Prostate gland (tissue), 2 donors: ENCODE data around the gene NSD2. TPM values are rescaled to one million over a fixed set of nuclear protein-coding genes. Genes with fewer than 3 reads are reported as not detected.
"Not testable (repeated sequence)": the region's sequence is repeated elsewhere in the genome, so short reads cannot be mapped to it uniquely, and the experiment has no call there.

Experiments used
- DNase-seq: peaks from one replicate; pipeline ENCODE4 v3.0.0-alpha.2; 2019; ENCODE audit warnings: low spot score
- H3K27ac ChIP-seq, 2 donors: fragments of 200-600 bp; sonication (generic); 2 replicates each; pipeline ENCODE4 v1.5.1; 2017 to 2019
- H3K27me3 ChIP-seq: fragments of 200-600 bp; sonication (generic); replicated peaks from 2 replicates; pipeline ENCODE4 v1.5.1; 2019; ENCODE audit not compliant: insufficient read depth
- H3K36me3 ChIP-seq, 2 donors: fragments of 200-600 bp; sonication (generic); 1 replicate in 1 of 2; 2 replicates in 1 of 2; pipeline versions ENCODE4 v1.5.1 to v1.8.1; 2017 to 2019
- H3K4me1 ChIP-seq: fragments of 200-600 bp; sonication (generic); replicated peaks from 2 replicates; pipeline ENCODE4 v1.5.1; 2019
- H3K4me3 ChIP-seq, 2 donors: fragments of 200-600 bp; sonication (generic); 2 replicates each; pipeline ENCODE4 v1.5.1; 2017 to 2019
- H3K9me3 ChIP-seq: fragments of 200-600 bp; sonication (generic); 2 replicates; pipeline ENCODE4 v1.5.1; 2017
- CTCF ChIP-seq, 4 experiments: fragments of 200-600 bp in 2 of 4; fragments of 450-650 bp in 2 of 4; sonication (generic) in 2 of 4; IDR thresholded peaks; 1 replicate in 3 of 4; 2 replicates in 1 of 4; pipeline ENCODE4 v1.5.1; 2016 to 2019; ENCODE audit warnings: antibody characterized with exemption in 4 of 4, mild to moderate bottlenecking in 2 of 4, moderate library complexity in 2 of 4
- POLR2A ChIP-seq: fragments of 450-650 bp; IDR thresholded peaks from one replicate; pipeline ENCODE4 v1.6.1; 2016; ENCODE audit warnings: antibody characterized with exemption, mild to moderate bottlenecking
- POLR2AphosphoS5 ChIP-seq: sonication (generic); formaldehyde crosslinking; IDR thresholded peaks from one replicate; pipeline ENCODE4 v1.6.1; 2017; ENCODE audit warnings: antibody characterized with exemption
- WGBS: methylation state at CpG from one replicate; pipeline ENCODE4 v1.1.5; 2018; 5-methylcytosine and 5-hydroxymethylcytosine counted together
- intact Hi-C: fragments of 100-400 bp; cut with DNase I; formaldehyde crosslinking; loops from one replicate; pipeline ENCODE4 v1.14.2; 2022
- total RNA-seq, 2 donors: library from RNA; depleted of rRNA; stranded (reverse); fragments of >200 nt; gene quantifications; one replicate each; pipeline ENCODE4 v1.1.0, GENCODE V29; 2016

Gene NSD2
- total RNA-seq, 2 donors from 2014 or later, result 18.0 to 75.0 TPM

DNA sequence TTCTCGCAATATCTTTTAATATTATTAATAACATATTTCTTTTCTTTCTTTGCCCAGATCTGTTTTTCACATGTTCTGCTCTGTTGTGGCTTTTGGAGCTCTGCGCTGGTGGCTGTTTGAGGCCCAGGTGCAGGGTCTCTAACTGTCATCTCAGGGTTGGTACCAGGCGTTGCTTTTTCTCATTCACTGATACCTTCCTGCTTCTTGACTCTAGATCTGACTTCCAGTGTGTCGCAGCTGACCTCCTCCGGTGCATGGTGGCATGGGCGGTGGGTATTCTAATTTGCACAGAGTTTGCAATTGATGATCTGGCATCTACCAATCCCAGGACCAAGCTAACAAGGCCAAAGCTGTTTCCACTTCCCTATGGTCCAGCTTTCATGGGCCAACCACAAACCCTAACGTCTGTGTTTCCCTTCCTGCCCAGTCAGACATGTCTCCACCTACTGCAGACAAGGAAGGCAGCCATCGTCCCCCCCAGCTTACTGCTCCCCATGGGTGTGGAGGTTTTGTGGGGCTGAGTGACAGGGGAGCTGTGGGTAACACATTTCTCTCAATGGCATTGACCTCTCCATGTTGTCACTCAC, 40.5 kb upstream of the NSD2 start:
- Histone ChIP-seq H3K36me3 (peaks cover 8 to 20% of the 10 kb centered on the region in 2 donors), H3K4me3 (no peak overlapping the region), H3K4me1 (no peaks in the 10 kb centered on the region), H3K27ac (no peak overlapping the region), H3K27me3 (no peaks in the 10 kb centered on the region), H3K9me3 (no peaks in the 10 kb centered on the region)
- WGBS, result 84% methylated on average over 8 of the region's 8 CpGs
- TF ChIP-seq POLR2AphosphoS5 (no peak), POLR2A (no peak), CTCF (IDR thresholded peaks at IDR 0.05) (no peak)
- intact Hi-C loops, result no loop called here
- no peak for DNase-seq

GRCh38 chr4:1831331-1831730, 39.9 kb upstream of the NSD2 start:
- peaks cover 13 to 20% of the 10 kb centered on the region in 2 donors for H3K36me3 ChIP-seq
- DNase-seq, result no peak

GRCh38 chr4:1832690-1833089, 38.5 kb upstream of the NSD2 start:
- no peak for DNase-seq
- no peak for TF ChIP-seq POLR2A
- Histone ChIP-seq H3K9me3 (no peaks in the 10 kb centered on the region), H3K36me3 (peaks cover 13 to 20% of the 10 kb centered on the region in 2 donors), H3K27ac (no peak overlapping the region), H3K4me3 (no peak overlapping the region), H3K27me3 (no peaks in the 10 kb centered on the region), H3K4me1 (no peaks in the 10 kb centered on the region)
- 93% methylated on average over 18 of the region's 18 CpGs for WGBS
- intact Hi-C loops, result no loop called here

More at GRCh38 chr4:1831331-1831730, 39.9 kb upstream of the NSD2 start:
- H3K4me1 ChIP-seq, result no peaks in the 10 kb centered on the region
- no peaks in the 10 kb centered on the region for H3K9me3 ChIP-seq
- intact Hi-C loops, result no loop called here
- WGBS, result 96% methylated on average over 8 of the region's 8 CpGs
- H3K4me3 ChIP-seq, result no peak overlapping the region
- no peak overlapping the region for H3K27ac ChIP-seq
- TF ChIP-seq CTCF (IDR thresholded peaks at IDR 0.05), result no peak
- no peak for TF ChIP-seq POLR2AphosphoS5
- no peak for TF ChIP-seq POLR2A
- no peaks in the 10 kb centered on the region for H3K27me3 ChIP-seq

DNA sequence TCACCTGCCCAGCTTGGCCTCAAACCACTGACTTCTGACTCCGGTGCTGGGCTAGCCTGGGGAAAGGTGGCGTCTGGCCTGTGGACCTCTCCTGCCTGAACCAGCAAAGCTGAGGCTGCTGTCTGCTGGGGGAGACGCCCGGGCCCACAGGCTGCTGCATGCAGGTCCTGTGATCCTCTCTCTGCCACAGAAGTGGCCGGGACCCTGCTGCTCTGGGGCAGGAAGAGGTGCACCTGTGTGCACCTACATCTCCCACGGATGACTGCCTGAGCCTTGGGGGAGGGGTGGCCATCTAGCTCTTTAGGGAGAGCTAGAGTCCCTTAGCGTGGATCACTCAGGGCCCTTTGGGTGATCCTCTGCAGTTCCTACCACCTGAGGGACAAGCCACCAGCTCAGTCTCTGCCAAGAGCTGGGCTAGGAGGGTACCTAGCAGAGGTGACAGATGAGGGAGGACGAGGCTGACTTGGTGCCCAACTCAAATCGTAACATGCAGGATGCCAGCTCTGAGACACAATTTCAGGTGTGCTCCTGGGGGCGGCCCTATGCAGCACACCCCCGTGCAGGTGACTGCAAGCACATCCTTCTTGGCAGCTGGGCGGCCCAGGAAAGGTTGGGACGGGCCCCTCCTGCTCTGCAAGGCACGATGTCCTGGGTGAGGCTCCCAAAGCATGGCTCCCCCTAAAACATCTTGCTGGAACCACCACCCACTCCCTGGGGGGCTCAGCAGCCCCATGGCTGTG, 37.7 kb upstream of the NSD2 start:
- no peak overlapping the region for H3K4me3 ChIP-seq
- H3K36me3 ChIP-seq, result peaks cover 13 to 20% of the 10 kb centered on the region in 2 donors
- intact Hi-C loops, result no loop called here
- no peaks in the 10 kb centered on the region for H3K9me3 ChIP-seq
- TF ChIP-seq POLR2A (no peak), CTCF (IDR thresholded peaks at IDR 0.05) (no peak), POLR2AphosphoS5 (no peak)
- 95% methylated on average over 14 of the region's 14 CpGs for WGBS
- no peak for DNase-seq
- H3K27me3 ChIP-seq, result no peaks in the 10 kb centered on the region
- H3K27ac ChIP-seq, result no peak overlapping the region
- no peaks in the 10 kb centered on the region for H3K4me1 ChIP-seq

DNA sequence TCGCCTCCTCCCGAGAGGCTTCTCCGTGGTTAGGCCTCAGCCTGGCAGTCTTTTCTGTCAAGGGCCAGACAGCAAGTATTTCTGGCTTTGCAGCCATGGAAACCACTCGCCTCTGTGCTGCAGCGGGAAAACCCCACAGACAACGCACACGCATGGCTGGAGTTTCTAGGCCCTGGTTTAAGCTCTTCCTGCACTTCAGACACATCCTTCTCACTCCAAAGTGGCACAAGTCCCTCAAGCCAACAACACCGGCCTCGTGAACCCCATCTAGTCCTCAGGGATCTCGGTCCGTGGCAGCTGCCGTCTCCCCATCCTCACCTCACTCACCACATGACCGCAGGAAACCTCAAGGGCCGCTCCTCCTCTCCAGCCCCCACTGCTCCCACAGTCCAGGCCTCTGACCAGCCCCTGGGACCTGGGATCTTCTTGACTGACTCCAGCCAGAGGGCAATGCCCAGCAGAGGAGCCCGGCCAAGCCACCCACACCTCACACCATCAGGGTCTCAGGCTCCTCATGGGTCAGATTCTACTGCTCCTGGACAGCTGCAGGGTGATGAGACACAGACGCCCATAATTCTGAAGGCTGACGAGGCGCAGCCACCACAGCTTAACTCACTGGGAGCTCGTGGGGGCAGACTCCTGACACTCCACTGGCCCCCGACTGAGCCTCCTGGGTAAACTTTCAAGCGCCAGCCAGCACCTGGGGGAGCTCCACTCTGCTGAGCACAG, 37.0 kb upstream of the NSD2 start:
- H3K4me1 ChIP-seq, result no peaks in the 10 kb centered on the region
- no peak overlapping the region for H3K4me3 ChIP-seq
- intact Hi-C loops, result no loop called here
- no peak for DNase-seq
- H3K27me3 ChIP-seq, result no peaks in the 10 kb centered on the region
- no peaks in the 10 kb centered on the region for H3K9me3 ChIP-seq
- WGBS, result 90% methylated on average over 21 of the region's 21 CpGs
- H3K27ac ChIP-seq, result no peak overlapping the region
- no peak for TF ChIP-seq POLR2AphosphoS5
- TF ChIP-seq CTCF (IDR thresholded peaks at IDR 0.05), result no peak
- no peak for TF ChIP-seq POLR2A
- peaks cover 13 to 20% of the 10 kb centered on the region in 2 donors for H3K36me3 ChIP-seq

- intact Hi-C loops, H3K4me1 ChIP-seq, H3K27me3 ChIP-seq, H3K27ac ChIP-seq, DNase-seq, H3K9me3 ChIP-seq, H3K4me3 ChIP-seq: not testable (repeated sequence)
- H3K36me3 ChIP-seq, result peaks cover 13 to 18% of the 10 kb centered on the region in 2 donors
- WGBS, result 98% methylated on average over 8 of the region's 8 CpGs
Observed at GRCh38 chr4:1835836-1836235, 35.4 kb upstream of the NSD2 start.
